Naive B cell (primary cell): ENCODE measurements around the gene SHROOM3. TPM values are rescaled to one million over a fixed set of nuclear protein-coding genes. Genes with fewer than 3 reads are reported as not detected.
A peak's percentile ranks its signal among the peaks of the same experiment; 100 is the strongest.

Experiments
- ATAC-seq, 2 donors: fragments of 150-1000 bp; cut with Tn5 transposase; 2 replicates each; pipeline ENCODE4 v1.10.0; 2021; ENCODE audit warnings: low read depth in 2 of 2, mild to moderate bottlenecking in 2 of 2, moderate library complexity in 2 of 2
- DNase-seq: peaks from one replicate; pipeline ENCODE4 v3.0.0; 2022
- H3K27ac Mint-ChIP-seq, 6 donors: one replicate each; pipeline ENCODE4 v1.8.0; 2020 to 2022; ENCODE audit warnings: mild to moderate bottlenecking in 6 of 6, mixed read lengths in 6 of 6, moderate library complexity in 5 of 6, inconsistent platforms in 2 of 6
- H3K27me3 Mint-ChIP-seq, 3 donors: one replicate each; pipeline ENCODE4 v1.8.0; 2021 to 2022; ENCODE audit warnings: mixed read lengths in 3 of 3, mild to moderate bottlenecking in 1 of 3
- H3K36me3 Mint-ChIP-seq, 2 donors: one replicate each; pipeline ENCODE4 v1.8.0; 2020 to 2022; ENCODE audit warnings: mixed read lengths in 2 of 2, inconsistent platforms in 1 of 2, mild to moderate bottlenecking in 1 of 2
- H3K4me1 Mint-ChIP-seq, 3 donors: one replicate each; pipeline ENCODE4 v1.8.0; 2020 to 2022; ENCODE audit warnings: mixed read lengths in 3 of 3, inconsistent platforms in 1 of 3, mild to moderate bottlenecking in 1 of 3, moderate library complexity in 1 of 3
- H3K4me3 Mint-ChIP-seq, 8 donors: one replicate each; pipeline ENCODE4 v1.8.0; 2020 to 2022; ENCODE audit warnings: mild to moderate bottlenecking in 8 of 8, mixed read lengths in 8 of 8, moderate library complexity in 8 of 8, inconsistent platforms in 2 of 8
- H3K9me3 Mint-ChIP-seq, 7 donors: one replicate each; pipeline ENCODE4 v1.8.0; 2020 to 2022; ENCODE audit warnings: mixed read lengths in 7 of 7, mild to moderate bottlenecking in 5 of 7, inconsistent platforms in 2 of 7, moderate library complexity in 1 of 7
- polyA plus RNA-seq, 6 donors: library from polyadenylated mRNA; unstranded; fragments of 300-500 nt; fragmentation: Illumina TruSeq; gene quantifications; one replicate each; pipeline ENCODE4 v1.2.3, GENCODE V29; 2021; ENCODE audit warnings: low read depth in 6 of 6

The SHROOM3 gene
- polyA plus RNA-seq, 6 donors from 2014 or later = 0.40 to 0.95 (median 0.69) TPM; not detected in 3

DNA sequence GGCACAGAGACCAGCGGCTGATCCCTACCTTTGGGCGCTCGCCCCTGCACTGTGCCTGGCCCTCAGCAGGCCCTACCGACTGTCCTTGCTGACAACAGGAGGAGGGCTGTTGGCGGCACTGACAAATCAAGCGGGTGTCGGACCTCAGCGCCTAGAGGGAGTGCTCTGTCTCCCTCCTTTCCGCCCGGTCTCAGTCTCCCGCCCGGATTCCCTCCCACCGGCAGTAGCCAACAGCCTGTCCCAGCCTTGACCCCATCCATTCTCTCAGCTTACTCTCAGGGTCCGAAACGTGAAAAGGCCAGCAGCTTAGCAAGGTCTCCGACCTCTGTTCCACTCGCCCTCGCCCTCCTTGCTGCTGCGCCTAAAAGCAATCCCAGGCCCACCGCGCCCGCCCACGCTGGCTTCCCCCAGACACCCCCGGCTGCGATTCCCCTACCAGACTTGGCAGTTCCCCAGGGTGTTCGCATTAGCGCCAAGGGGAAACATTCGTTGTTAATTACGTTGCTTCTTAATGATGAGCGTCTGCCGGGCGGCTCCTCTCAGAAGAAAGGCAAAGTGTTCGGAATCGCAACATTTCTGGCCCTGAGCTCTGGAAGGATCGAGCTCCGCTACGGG lies 366.7 kb downstream of the SHROOM3 start:
- no peaks in the 10 kb centered on the region for H3K4me1 Mint-ChIP-seq
- no peaks in the 10 kb centered on the region for H3K36me3 Mint-ChIP-seq
- H3K27me3 Mint-ChIP-seq = peaks cover 22 to 30% (median 22%) of the 10 kb centered on the region in 3 donors
- H3K4me3 Mint-ChIP-seq = no peak overlapping the region
- no peak for DNase-seq
- ATAC-seq = no peak
- no peak overlapping the region for H3K27ac Mint-ChIP-seq
- H3K9me3 Mint-ChIP-seq = peaks cover 0 to 6% (median 3%) of the 10 kb centered on the region in 7 donors

DNA sequence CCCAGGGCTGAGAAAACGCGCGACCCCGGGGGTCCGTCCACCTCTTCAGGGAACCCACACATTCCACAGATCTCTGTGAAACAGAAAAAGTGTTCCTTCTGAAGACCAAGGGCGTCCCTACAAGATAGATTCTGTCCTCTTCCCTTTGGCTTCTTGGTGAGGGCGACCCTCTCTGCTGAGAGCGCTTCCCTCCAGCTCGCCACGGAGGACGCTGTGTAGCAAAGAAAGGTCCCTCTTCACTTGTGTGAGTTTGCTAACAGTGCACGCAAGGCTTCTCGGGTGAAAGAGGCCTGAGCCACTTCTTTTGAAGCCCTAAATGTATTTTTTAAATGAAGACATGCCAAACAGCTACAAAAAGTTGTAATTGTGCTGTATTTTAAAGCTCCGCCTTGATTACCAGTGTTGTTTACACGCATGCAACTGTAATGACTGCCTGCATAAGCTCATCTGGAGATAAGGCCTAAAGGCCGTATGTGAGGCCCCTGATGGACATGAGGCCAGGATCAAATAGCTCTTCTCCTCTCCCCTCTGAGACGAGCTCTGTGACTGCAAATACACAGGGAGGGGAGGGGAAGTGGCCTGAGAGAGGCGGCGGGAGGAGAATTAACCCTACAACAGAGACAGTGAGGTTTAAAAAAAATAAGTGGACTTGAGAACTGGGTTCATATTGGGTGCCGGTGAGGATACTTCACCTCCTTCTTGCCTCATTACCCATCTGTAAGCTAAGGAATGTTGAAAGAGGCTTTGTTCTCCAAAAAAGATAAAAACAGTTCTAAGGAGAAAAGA lies 367.4 kb downstream of the SHROOM3 start:
- no peak overlapping the region for H3K27ac Mint-ChIP-seq
- H3K4me1 Mint-ChIP-seq = no peaks in the 10 kb centered on the region
- H3K27me3 Mint-ChIP-seq = peaks cover 19 to 30% (median 21%) of the 10 kb centered on the region in 3 donors

DNA sequence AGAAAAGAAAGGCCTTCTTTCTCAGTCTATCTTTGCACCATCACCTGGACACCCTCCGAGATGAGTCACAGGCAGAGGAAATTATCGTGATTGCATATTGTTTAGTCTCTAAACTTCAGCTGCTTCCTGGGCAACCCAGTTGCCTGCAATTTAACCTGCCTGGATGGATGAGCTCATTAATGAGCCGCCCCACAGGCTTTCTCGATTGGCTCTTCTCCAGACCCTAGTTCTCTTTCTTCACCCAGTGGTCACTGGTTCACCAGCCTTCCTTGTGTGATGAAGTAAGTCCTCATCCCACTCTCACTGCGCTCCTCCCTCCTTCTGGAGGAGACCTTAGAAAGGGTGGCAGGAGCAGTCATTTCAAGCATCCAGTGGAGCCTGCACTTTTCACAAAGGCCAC lies 368.5 kb downstream of the SHROOM3 start:
- ATAC-seq (no peak), DNase-seq (no peak)
- Mint-ChIP-seq H3K9me3 (peaks cover 6 to 24% (median 9%) of the 10 kb centered on the region in 7 donors), H3K4me1 (no peaks in the 10 kb centered on the region), H3K36me3 (peaks cover 0 to 4% of the 10 kb centered on the region in 2 donors), H3K27ac (no peak overlapping the region), H3K4me3 (peak overlapping the region in 1 of 8 donors; percentile 11), H3K27me3 (peaks cover 14 to 26% (median 17%) of the 10 kb centered on the region in 3 donors)

More for the DNA sequence above, 367.4 kb downstream of the SHROOM3 start:
- DNase-seq = no peak
- H3K4me3 Mint-ChIP-seq = no peak overlapping the region
- peaks cover 0 to 13% (median 5%) of the 10 kb centered on the region in 7 donors for H3K9me3 Mint-ChIP-seq
- no peak for ATAC-seq
- no peaks in the 10 kb centered on the region for H3K36me3 Mint-ChIP-seq

DNA sequence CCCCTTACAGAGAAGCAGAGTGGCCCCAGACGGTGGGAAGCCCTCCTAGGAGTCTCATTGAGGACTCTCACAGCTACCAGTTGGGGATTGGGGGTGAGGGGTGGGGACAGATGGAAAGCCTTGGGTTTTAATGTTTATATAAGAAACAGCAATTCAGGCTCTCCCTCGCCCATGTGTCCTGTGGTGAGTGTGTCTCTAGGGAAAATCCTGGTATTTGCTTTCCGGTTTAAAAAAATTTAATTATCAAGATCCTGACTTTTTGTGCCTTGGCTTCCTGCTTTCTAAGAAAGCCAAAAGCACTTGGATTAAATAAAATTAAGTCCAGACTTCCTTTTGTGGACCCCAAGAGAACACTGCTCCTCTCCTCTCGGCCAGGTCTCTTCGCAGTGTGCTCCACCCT lies 369.1 kb downstream of the SHROOM3 start:
- Mint-ChIP-seq H3K4me1 (no peaks in the 10 kb centered on the region), H3K36me3 (peaks cover 0 to 9% of the 10 kb centered on the region in 2 donors), H3K4me3 (no peak overlapping the region), H3K27me3 (peaks cover 14 to 20% (median 17%) of the 10 kb centered on the region in 3 donors), H3K27ac (no peak overlapping the region), H3K9me3 (peaks cover 9 to 30% (median 12%) of the 10 kb centered on the region in 7 donors)
- DNase-seq (no peak), ATAC-seq (no peak)

DNA sequence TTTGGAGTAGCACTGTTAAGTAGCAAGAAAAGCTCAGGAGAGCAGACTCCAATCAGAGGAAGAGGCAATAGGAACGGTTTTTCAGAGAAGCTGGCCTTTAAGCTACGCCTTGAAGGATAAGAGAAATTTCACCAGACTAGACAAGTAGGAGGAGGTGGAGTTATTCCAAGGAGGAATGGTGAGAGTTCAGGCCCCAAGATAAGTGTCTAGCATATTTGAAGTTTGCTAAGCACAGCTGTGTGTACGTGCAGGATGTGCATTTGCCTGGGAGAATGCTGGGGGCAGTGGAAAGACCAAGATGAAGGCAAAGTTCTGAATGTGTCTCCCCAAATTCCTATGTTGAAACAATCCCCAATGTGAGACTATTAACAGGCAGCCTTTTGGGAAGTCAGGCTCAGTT lies 371.3 kb downstream of the SHROOM3 start:
- no peak for ATAC-seq
- Mint-ChIP-seq H3K4me3 (no peak overlapping the region), H3K27ac (no peak overlapping the region), H3K27me3 (peaks cover 8 to 19% (median 14%) of the 10 kb centered on the region in 3 donors), H3K9me3 (peaks cover 11 to 36% (median 17%) of the 10 kb centered on the region in 7 donors), H3K36me3 (peaks cover 8 to 9% of the 10 kb centered on the region in 2 donors), H3K4me1 (no peaks in the 10 kb centered on the region)
- DNase-seq = no peak

DNA sequence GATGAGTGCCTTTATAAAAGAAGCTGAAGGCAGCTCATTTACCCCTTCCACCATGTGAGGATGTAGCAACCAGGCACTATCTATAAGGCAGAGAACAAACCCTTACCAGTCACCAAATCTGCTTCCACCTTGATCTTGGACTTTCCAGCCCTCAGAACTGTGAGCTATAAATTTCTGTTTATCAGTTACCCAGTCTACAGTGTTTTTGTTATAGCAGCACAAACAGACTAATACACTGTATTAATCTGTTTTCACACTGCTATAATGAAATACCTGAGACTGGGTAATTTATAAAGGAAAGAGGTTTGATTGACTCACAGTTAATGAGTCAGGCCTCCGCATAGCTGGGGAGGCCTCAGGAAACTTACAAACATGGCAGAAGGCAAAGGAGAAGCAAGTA lies 371.7 kb downstream of the SHROOM3 start:
- Mint-ChIP-seq H3K27me3 (peaks cover 8 to 17% (median 14%) of the 10 kb centered on the region in 3 donors), H3K4me3 (no peak overlapping the region), H3K9me3 (peaks cover 11 to 36% (median 17%) of the 10 kb centered on the region in 7 donors), H3K4me1 (no peaks in the 10 kb centered on the region), H3K27ac (no peak overlapping the region), H3K36me3 (peaks cover 8 to 9% of the 10 kb centered on the region in 2 donors)
- ATAC-seq = no peak
- DNase-seq = no peak

DNA sequence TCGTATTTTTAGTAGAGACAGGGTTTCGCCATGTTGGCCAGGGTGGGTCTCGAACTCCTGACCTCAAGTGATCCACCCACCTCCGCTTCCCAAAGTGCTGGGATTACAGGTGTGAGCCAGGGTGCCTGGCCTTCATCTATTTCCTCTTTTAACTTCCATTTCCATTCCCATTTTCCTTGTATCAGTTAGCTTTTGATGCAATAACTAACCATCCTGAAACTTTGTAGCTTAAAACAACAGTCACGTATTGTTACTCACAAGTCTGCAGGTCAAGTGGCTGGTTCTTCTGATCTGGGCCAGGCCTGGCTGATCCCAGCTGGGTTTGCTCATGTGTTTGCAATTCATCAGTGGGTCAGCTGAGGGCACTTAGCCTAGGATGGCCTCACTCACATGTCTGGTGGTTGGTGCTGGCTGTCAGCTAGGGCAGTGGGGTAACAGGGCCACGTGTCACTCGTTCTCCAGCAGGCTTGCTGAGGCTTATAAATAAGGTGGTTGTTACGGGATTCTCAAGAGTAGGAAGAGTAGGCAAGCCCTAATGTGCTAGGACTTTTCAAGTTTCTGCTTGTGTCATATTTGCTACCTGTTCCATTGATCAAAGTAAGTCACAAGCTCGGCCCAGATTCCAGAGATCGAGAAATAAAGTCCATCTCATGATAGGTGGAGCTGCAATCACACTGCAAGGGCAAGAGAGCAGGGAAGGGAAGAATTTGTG lies 374.7 kb downstream of the SHROOM3 start:
- H3K27ac Mint-ChIP-seq = no peak overlapping the region
- no peak for DNase-seq
- H3K4me3 Mint-ChIP-seq = peak overlapping the region in 1 of 8 donors; percentile 70
- H3K36me3 Mint-ChIP-seq = peaks cover 8 to 9% of the 10 kb centered on the region in 2 donors
- no peaks in the 10 kb centered on the region for H3K4me1 Mint-ChIP-seq
- ATAC-seq = no peak
- peaks cover under 1 to 5% (median 4%) of the 10 kb centered on the region in 3 donors for H3K27me3 Mint-ChIP-seq
- H3K9me3 Mint-ChIP-seq = peaks cover 11 to 36% (median 17%) of the 10 kb centered on the region in 7 donors

DNA sequence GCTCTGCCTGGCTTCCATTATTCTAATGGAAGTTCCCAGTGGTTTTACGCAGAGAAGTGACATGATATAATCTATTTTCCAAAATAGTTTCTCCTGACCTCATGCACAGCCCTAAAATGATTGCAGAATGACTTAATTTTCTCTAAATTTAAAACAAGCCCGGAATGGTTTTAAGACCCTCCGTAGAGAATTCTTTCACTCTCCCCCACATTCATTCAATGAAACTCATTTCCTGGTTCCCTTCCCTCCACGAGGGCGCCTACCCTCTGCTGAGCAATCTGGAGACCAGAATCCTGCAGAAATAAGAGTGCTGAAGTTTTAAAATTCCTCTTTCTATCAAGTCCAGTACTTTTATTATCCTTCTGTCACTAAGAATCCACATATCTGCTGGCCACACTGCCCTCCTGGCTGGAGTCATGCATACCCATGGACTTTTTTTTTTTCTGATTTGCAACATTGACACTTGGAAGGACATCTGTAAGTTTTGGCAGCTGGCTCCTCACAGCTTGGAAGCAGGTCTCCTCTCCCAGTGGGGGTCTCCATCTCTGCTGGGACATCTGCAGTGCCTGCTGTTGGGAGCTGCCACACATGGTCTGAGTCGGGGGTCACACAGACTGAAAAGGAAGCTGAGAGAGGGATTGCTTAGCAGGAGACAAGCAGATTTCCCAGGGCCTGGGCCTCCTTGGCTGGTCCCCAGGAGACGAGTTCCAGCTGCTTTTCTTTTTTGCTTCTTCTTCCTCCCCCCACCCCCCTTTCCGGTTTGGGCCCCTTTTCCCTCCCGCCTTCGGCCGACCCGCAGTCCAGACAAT lies 376.8 kb downstream of the SHROOM3 start:
- ATAC-seq (no peak), DNase-seq (no peak)
- Mint-ChIP-seq H3K4me3 (peak overlapping the region in 1 of 8 donors; percentile 41), H3K36me3 (peaks cover 8 to 9% of the 10 kb centered on the region in 2 donors), H3K9me3 (peaks cover 10 to 41% (median 18%) of the 10 kb centered on the region in 7 donors), H3K27ac (no peak overlapping the region), H3K4me1 (no peaks in the 10 kb centered on the region), H3K27me3 (peaks cover 0 to 5% (median 4%) of the 10 kb centered on the region in 3 donors)

DNA sequence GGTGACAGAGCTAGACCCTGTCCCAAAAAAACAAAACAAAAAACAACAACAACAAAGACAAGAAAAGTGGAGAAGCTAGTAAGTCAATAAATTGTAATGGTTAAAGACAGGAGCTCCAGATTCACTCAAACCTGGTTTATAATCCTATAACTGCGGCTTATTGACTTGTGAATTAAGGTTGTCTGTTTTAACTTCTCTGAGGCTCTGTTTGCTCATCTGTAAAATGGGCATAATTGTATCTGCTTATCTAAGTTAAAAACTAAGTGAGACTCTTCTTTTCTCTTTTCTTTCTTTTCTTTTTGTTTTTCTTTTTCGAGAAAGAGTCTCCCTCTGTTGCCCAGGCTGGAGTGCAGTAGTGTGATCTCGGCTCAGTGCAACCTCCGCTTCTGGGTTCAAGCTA lies 378.0 kb downstream of the SHROOM3 start:
- Mint-ChIP-seq H3K27ac (no peak overlapping the region), H3K4me1 (no peaks in the 10 kb centered on the region), H3K27me3 (peaks cover 0 to 11% (median 5%) of the 10 kb centered on the region in 3 donors), H3K36me3 (peaks cover 8 to 9% of the 10 kb centered on the region in 2 donors), H3K4me3 (no peak overlapping the region), H3K9me3 (peaks cover 5 to 29% (median 16%) of the 10 kb centered on the region in 7 donors)
- no peak for ATAC-seq
- DNase-seq = no peak

DNA sequence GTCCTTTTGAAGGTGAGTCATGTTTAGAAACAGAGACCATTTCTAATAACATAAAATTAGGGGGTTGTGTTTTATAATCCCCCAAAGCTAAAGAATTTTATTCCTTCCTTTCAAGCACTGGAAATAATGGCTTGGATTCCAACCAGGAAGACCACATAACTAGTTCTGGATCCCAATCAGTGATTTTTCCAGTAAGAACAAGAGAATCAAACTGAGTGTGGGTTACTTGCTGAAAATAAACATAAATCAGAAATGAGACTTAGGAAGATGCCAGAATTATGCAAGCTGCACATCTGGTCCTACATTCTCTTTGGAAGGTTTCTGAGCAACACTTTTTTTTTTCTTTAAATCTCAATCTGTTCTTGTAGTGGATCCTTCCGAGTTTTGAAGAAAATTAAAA lies 386.6 kb downstream of the SHROOM3 start:
- no peak overlapping the region for H3K4me3 Mint-ChIP-seq
- no peaks in the 10 kb centered on the region for H3K4me1 Mint-ChIP-seq
- peaks cover 23 to 49% (median 26%) of the 10 kb centered on the region in 3 donors for H3K27me3 Mint-ChIP-seq
- H3K36me3 Mint-ChIP-seq = no peaks in the 10 kb centered on the region
- H3K9me3 Mint-ChIP-seq = peaks cover 0 to 17% (median 9%) of the 10 kb centered on the region in 7 donors
- DNase-seq = no peak
- H3K27ac Mint-ChIP-seq = no peak overlapping the region
- no peak for ATAC-seq

DNA sequence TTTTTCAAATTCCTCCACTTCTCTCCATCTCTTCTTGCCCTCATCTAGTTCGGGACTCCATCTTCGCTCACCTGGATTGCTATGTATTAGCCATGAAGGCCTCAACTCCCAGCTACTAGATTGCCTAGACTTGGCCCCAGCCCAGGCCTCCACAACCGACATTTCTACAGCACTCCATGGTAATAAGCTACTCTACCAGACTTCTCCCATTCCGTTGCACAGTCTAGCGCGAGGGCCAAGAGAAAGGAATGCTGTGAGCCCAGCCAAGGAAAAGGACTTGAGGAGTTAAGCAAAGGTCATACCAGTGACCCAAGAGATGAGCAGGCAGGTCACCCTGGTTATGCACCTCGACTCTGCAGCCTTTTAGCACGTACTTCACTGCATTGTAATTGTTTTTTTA lies 387.3 kb downstream of the SHROOM3 start:
- peaks cover 0 to 17% (median 9%) of the 10 kb centered on the region in 7 donors for H3K9me3 Mint-ChIP-seq
- no peaks in the 10 kb centered on the region for H3K4me1 Mint-ChIP-seq
- peaks cover 21 to 49% (median 23%) of the 10 kb centered on the region in 3 donors for H3K27me3 Mint-ChIP-seq
- no peak for DNase-seq
- no peak for ATAC-seq
- no peak overlapping the region for H3K27ac Mint-ChIP-seq
- no peak overlapping the region for H3K4me3 Mint-ChIP-seq
- H3K36me3 Mint-ChIP-seq = no peaks in the 10 kb centered on the region

DNA sequence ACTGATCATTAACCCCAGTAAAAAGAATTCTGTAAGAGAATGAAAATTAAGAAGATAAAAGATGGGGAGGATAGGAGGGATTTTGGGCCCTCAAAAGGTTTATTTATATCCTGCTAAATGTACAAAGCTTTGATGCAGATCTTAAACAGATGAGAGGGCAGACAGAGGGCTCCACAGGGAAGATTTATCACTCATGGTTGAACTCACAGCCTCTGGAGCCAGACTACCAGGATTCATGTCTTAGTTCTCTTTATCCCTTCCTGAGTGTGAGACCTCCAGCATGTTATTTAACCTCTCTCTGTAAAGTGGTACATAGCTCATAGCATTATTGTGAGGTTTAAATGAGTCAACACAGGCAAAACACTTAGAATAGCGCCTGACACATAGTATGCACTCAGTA lies 388.5 kb downstream of the SHROOM3 start:
- H3K9me3 Mint-ChIP-seq = peaks cover 0 to 17% (median 5%) of the 10 kb centered on the region in 7 donors
- H3K27me3 Mint-ChIP-seq = peaks cover 15 to 48% (median 22%) of the 10 kb centered on the region in 3 donors
- H3K4me3 Mint-ChIP-seq = no peak overlapping the region
- ATAC-seq = no peak
- H3K36me3 Mint-ChIP-seq = no peaks in the 10 kb centered on the region
- no peaks in the 10 kb centered on the region for H3K4me1 Mint-ChIP-seq
- DNase-seq = no peak
- H3K27ac Mint-ChIP-seq = no peak overlapping the region

DNA sequence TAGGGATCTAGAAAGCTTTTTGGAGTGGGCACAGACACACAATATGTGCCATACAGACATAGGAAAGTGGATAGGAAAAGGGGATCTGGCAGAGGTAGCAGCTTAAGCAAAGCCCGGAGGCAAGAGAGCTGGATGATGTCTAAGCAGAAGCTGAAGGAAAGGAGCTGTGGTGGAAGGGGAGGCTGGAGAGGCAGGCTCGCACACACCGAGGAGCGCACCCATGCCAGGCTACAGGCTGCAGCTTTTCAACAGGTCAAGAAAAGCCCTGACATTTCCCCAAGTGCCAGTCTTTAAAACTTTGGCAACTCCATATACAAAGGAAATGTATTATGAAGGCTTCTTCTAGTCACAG lies 395.6 kb downstream of the SHROOM3 start:
- Mint-ChIP-seq H3K27me3 (peaks cover 3 to 11% (median 6%) of the 10 kb centered on the region in 3 donors), H3K27ac (peak overlapping the region in 1 of 6 donors; percentile 93), H3K4me1 (no peaks in the 10 kb centered on the region), H3K4me3 (no peak overlapping the region), H3K36me3 (no peaks in the 10 kb centered on the region), H3K9me3 (peaks cover 0 to 4% (median 0%) of the 10 kb centered on the region in 7 donors)
- DNase-seq (no peak), ATAC-seq (no peak)
